Left colon (tissue), 2 donors: ENCODE measurements around the gene ARHGEF35. TPM values are rescaled to one million over a fixed set of nuclear protein-coding genes. Genes with fewer than 3 reads are reported as not detected.
"Not testable (repeated sequence)": the region's sequence is repeated elsewhere in the genome, so short reads cannot be mapped to it uniquely, and the experiment has no call there.

ENCODE experiments used
- ATAC-seq: fragments of 200-7000 bp; cut with Tn5 transposase; one replicate; pipeline ENCODE4 v1.9.1; 2020; ENCODE audit warnings: mild to moderate bottlenecking, moderate library complexity
- DNase-seq, 2 donors: peaks; one replicate each; pipeline ENCODE4 v3.0.0-alpha.2; 2020
- intact Hi-C, 2 donors: fragments of 100-400 bp; cut with DNase I in 1 of 2; cut with micrococcal nuclease in 1 of 2; formaldehyde crosslinking; loops; one replicate each; pipeline versions ENCODE4 v1.11.2 to v1.14.0; 2022; cut with DNase I, micrococcal nuclease
- long read RNA-seq: library from polyadenylated mRNA; unstranded; transcript quantifications from one replicate; pipeline ENCODE4 v2.0.0, GENCODE V29; 2021
- total RNA-seq, 2 donors: library from RNA; stranded (reverse); fragmentation: NEBNext Ultra II Directional; extraction: Animal tissue kit (Norgen Biotek cat#: 25700); gene quantifications; one replicate each; pipeline ENCODE4 v1.2.1, GENCODE V29; 2021
- donor health status: DM: no; HTN: no; CAD: no.
- donor health status: DM: yes; HTN: yes; CAD: no.

ARHGEF35 gene
- total RNA-seq: 10 to 100 TPM; 39.9 to 62.4 TPM
- long read RNA-seq, transcript ARHGEF35-201 (2 exons, 2,431 nt): major isoform, 193 of 211 reads
- long read RNA-seq, partial matches to known transcripts: 0 of 211 reads
- long read RNA-seq, other reads (novel, unspliced or antisense): 18 of 211 reads

DNA sequence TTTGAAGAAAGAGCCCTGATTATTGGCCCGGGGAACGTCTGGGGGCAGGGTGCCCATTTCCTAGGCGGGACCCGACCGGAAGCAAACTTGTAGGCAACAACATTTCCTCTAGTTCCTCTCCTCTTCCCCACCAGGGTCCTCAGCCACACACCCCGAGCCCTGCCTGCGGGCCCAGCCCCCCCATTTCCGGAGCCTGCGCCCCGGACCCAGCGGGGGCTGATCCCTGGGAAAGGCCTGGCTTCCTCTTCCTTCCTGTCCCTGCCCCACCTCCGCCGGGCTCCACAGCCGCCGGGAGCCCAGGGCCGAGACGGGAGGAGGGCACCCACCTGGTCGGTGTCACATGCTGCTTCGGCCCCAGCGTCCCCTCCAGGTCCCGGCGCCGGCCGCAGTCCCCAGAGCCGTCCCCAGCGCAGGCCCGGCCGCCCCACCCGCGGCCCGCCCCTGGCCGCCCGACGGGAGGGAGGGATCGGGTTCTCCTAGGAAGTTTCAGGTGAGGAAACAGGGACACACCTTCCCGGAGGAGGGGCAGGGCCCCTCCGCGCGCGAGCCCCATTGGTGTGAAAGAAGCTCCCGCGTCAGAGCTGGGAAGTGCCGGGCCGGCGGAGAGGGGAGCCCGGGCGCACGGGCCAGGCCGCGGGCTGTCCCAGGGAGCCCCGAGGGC, at the start of gene ARHGEF35:
TSS of gene ARHGEF35 (minus strand) at position 622 of the 661 bp plus-strand sequence. CDS start 7,450 bp downstream, outside the sequence.
- ATAC-seq: peak; percentile 95
- DNase-seq, intact Hi-C loops: not testable (repeated sequence)

DNA sequence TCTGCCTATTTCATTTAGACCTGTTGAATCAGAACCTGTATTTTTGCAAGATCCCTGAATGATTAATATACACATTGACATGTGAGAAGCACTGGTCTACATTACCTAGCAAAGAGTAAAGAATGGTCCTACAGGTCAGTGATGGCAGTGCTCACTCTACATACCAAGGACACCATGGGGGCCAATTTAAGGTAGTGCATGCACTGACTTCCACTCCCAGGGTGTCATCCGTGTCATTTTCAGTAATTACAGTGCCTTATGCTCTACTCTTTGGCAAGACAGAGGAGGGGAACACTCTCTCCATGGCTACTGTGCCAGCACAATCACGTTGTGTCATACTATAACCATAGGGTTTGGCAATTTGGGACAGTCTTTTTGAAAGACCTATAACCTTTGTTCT, 49.7 kb upstream of the ARHGEF35 start:
- ATAC-seq, DNase-seq, intact Hi-C loops: not testable (repeated sequence)

DNA sequence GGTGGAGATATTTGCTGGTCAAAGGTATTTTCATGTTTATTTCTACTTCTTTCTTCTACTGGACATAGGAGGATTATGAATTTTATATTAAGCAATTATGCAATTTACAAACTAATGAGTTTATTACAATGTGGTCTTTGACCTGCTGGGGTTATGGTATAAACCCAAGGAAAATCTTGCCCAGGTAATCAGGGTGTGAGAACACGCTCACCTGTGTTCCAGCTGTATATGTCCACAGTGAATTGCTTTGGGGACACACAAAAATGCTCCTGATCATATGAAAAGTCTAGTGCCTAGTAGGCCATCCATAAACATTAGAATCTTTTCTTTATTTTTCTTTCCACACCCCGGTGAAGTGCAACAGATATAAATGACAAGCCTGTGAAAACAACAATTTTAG, 43.7 kb upstream of the ARHGEF35 start, which contains the start of gene OR2A42:
TSS of gene OR2A42 (minus strand) at position 241 of the 400 bp plus-strand sequence. CDS start 6,762 bp downstream, outside the sequence.
- DNase-seq, intact Hi-C loops, ATAC-seq: not testable (repeated sequence)

DNA sequence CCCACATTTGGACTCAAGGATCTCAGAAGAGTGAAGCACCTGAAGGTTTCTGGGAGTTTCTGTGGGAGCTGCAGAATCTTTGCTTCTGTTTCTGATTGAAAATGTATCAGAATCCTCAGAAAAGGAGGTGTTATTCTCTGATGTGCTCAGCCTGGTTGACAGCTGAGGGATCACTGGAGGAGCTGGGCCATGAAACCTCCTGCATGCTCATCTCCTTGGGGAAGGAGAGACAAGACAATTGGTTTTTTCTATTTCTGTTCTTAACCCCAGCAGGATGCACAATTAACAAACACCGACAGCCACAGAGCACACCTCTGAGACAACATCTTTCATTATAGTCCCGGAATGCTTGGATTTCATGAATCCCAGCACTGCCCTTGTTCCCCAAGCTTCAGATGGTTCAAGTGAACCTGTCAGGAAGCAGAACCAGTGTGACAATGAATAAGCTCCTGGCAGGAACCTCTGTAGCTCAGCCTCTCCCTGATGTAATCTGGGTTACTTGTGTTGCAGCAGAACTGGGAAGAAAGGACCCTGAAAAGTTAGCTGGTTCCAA, 43.0 kb upstream of the ARHGEF35 start:
- intact Hi-C loops, DNase-seq, ATAC-seq: not testable (repeated sequence)

DNA sequence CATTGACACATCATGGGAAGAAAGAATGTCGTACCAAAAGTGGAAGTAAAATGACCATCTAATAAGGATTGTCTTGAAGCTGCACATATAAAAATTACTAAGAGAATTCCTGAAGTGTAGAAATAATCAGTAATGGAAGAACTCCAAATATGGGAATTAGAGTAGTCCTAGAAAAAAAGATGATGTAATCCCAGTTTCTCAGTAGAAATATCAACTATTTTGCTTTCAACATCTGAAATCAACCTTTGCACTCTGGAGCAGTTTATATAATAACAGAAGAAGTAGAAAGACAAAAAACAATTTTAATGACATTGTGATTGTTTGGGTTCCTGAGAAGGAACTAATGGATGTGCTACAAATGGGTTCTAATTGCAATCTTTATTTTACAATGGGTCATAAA, 37.4 kb upstream of the ARHGEF35 start:
- intact Hi-C loops, DNase-seq, ATAC-seq: not testable (repeated sequence)

DNA sequence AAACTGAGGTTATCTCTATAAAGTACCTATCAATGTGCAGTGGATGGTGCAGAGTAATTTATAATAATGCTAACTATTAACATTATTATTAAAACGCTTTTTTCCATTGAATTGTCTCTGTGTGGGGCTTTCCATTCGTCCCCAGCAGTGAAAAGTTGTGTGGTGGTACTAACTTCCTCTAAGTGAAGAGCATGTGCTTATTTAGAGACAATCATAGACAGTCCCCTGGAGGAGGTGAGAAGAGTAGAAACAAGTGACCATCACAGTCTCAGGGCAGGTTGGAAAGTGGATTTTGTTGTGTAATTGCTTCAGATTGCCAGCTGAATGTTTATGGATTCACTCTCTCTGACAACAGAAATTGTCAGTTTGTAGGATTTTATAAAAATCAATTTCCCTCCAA, 35.4 kb upstream of the ARHGEF35 start:
- intact Hi-C loops, DNase-seq: not testable (repeated sequence)

DNA sequence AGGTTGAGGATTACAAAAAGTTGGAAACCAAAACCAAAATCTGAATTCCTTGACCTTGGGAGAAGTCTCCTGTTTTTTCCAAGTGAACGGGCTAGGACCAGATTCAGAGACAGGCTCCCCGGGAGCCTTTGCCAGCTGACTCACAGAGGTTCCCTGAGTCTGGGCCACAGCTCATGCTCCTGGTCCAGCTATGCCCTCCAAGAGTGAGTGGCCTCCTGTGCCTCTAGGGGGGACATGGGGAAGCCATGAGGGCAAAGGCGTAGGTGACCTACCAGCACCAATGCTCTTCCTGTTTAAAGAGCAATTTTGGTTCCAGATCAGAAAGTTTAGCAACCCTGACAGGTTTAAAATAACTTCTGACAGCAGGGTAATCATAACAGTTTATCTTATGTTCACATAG, 33.2 kb upstream of the ARHGEF35 start:
- intact Hi-C loops, ATAC-seq, DNase-seq: not testable (repeated sequence)

More for the DNA sequence above, 35.4 kb upstream of the ARHGEF35 start:
- ATAC-seq: not testable (repeated sequence)

DNA sequence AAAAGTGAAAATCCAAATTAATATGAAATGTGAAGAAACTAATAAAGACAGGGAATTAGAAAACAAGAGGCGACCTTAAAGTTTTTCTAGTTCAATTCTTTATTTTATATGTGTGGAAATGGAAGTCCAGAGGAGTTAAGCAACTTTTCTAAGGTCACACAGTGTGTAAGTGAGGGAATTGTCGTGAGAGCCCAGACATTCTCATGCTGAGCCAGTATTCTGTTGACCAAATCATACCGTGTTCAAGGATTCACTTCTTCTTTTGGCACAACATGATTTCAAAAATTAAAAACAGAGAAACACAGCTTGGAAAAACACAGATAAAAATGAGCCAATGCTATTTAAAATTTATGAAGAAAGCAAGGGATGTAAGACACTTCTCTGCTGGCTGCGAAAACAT, 31.2 kb upstream of the ARHGEF35 start:
- DNase-seq, ATAC-seq, intact Hi-C loops: not testable (repeated sequence)

DNA sequence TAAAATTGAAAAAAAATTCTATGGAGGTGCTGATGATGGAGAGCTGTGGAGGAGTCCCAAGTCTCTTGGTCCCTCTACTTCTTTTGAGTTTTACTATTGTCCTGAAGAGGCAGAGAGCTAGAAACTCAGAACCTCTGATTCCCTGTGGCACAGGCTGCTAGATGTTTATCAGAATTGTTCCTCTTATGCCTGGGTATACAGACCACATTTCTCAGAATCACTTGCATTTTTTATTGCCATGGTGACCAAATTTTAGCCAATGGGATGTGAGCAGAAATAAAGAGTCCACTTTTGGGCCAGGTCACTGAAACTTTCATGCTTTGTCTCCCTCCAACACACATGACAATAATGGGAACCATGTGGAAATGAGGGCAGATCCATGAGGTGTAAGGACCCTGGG, 28.0 kb upstream of the ARHGEF35 start:
- DNase-seq, intact Hi-C loops, ATAC-seq: not testable (repeated sequence)

DNA sequence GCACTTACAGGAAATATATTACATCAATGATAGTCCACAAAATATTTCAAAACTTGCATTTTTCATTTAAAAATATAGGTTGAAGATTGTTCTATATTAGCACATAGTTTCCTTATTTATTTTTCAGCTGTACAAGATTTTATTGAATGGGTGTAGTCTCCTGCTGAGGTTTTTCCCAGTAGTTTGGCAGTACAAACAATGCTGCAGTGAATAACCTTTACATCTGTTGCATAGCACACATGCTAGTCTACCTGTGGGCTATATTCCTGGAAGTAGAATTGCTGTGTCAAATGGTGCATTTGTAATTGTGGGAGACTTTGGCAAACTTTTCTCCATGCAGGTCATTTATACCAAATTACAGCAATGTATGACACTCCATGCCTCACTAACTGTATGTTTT, 24.9 kb upstream of the ARHGEF35 start:
- ATAC-seq: peak; percentile 99
- DNase-seq, intact Hi-C loops: not testable (repeated sequence)

DNA sequence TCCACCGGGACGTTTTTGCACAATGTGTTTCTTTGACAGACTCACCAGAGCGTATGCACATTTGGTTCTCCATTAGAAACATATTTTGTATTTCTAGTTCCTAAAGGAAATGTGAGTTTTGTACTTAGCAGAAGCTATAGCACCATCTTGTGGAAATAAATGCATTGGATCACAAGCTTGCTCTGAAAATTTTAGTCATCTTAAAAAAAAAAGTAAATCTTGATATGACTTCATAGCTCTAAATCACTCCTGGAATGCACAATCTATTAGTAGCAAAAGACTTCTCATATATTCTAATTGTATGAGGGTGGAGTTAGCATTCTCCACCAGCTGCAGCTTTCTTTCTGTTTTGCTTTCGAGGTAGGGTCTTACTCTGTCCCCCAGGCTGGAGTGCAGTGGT, 23.5 kb upstream of the ARHGEF35 start:
- intact Hi-C loops, DNase-seq: not testable (repeated sequence)
- peak; percentile 55 for ATAC-seq

DNA sequence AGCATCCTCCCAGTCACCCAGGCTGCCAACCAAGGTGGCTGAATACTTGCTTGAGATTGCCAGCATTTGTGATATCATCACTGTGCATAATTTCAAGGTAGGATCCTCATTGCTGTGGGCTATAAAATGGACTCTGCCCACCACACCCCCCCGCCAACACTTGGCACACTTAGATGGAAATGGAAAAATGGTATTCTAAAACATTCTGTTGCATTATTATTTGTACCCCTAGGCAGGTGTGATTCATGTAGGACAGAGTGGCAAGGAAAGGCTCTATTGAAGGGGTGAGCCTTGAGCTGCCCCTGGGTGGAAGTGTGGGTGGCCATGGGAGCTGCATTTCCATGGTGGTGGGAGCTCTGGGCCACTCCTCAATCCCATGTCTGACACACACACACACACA, 22.9 kb upstream of the ARHGEF35 start:
- intact Hi-C loops, DNase-seq, ATAC-seq: not testable (repeated sequence)

DNA sequence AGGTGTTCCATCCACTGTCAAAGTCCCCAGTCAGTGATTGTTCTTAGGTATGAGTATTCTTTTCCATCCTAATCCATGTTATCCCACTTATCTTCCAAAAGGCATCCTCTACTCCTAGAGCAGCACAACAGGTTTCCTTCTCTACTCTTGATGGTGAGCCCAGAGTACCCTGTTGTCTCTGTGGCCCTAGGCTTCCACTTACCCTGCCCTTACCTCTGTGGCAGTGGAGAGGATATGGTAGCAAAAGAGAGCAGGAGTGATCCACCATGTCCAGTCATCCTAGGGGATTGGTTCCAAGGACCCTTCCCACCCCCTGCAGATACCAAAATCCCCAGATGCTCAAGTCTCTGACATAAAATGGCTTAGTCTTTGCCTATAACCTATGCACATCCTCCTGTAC, 21.6 kb upstream of the ARHGEF35 start:
- DNase-seq, ATAC-seq, intact Hi-C loops: not testable (repeated sequence)

DNA sequence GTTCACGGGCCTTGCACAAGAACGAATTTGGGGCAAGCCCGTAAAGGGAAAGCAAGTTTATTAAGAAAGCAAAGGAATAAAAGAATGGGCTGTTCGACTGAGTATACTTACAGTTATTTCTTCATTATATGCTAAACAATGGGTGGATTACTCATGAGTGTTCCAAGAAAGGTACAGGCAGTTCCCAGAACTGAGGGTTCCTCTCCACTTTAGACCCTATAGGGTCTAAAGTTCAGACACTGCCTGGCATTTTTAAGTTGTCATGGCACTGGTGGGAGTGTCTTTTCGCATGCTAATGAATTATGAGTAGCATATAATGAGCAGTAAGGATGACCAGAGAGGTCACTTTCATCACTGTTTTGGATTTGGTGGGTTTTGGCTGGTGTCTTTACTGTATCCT, 9.7 kb upstream of the ARHGEF35 start:
- DNase-seq, intact Hi-C loops, ATAC-seq: not testable (repeated sequence)

DNA sequence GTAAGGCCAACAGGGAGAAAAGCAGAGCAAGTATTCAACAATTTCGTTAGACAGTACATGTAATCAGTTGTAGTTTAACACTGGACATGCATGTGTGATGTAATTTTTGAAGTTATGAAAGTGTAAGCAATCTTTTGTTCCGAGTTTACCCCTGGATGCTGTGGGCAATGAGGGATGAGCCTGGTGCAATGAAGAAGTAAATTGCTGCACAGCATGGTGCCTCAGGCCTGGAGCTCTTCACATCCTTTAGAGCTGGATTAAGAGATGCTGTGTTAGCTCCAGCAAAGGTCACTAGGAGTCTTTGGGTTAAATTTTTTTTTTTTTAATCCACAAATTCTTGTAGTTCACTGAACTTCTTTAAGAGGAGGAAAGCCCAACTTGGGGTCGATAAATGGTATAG, 7.5 kb upstream of the ARHGEF35 start:
- ATAC-seq, DNase-seq, intact Hi-C loops: not testable (repeated sequence)

DNA sequence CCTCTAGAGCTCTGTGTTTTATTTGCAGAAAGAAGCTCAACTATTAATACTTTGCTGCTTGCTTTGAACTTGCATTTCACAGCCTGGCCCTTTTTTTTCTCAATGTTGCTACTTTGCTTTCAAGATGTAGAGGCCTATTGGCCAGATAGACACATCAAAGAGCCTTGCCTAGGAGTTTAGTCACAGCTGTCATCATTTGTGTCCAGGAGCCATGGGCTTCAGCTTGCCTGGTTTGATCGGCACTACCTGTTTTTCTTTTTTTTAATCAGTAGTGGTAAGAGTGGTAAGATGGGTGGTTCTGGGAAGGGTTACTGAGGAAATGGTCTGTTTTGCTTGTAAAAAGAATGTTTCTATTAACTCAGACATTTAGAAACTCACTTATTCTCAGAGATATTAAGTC, 6.3 kb upstream of the ARHGEF35 start:
- ATAC-seq, DNase-seq, intact Hi-C loops: not testable (repeated sequence)

DNA sequence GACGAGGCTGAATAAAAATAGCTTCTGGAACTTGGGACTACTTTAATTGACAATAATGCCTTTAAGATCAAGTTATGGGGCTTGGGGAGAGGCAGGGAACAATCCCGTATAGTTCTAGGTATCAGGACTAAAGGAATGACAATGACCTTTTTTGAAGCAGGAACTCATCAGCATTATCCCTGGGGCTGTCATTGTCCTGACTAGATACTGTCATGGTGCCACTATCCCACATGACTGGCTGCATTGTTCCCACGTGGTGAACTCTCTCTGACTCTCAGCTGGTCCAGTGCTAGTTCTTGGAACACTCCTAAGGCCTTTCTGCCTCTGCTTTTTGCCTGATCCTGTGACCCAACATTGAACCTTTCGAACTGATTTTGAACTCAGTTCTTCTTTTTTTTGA, 3.3 kb upstream of the ARHGEF35 start:
- DNase-seq, ATAC-seq, intact Hi-C loops: not testable (repeated sequence)

DNA sequence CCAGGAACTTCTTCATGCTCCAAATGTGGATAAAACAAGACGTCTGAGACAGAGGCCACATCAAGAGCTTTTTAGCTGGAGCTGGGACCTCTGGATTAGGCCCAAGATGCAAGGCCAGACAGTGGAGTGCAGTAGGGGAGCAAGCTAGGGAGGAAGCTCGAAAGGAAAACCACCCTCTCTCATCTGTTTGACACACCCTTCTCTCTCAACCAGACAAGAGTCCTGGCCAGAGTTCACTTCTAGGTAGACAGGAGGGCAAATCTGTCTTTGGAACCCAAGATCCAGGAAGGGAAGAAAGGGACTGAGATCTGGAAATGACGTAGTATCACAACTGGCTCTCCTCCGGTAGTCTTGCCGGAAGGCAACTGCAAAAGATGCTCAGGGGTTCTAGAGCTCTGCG, 1.2 kb downstream of the ARHGEF35 start:
- intact Hi-C loops, DNase-seq: not testable (repeated sequence)
- ATAC-seq: peak; percentile 74

DNA sequence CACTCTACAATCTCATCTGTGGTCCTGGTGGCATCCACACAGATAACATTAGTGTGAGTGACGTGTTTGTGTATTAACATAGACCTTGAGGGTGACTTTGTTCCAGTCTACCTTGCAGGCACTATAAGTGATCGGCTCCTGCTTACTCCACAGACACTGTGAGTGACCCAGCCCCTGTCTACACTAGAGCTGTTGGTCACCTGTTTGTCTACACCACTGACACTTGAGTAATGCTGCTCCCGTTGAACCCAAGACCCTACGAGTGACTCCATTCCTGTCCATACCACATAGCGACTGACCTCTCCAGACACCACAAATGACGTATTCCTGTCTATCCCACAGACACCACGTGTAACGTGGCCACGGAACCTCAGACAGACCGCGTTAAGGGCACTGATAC, 1.9 kb downstream of the ARHGEF35 start:
- intact Hi-C loops, ATAC-seq: not testable (repeated sequence)

More for the DNA sequence above, 1.9 kb downstream of the ARHGEF35 start:
- not testable (repeated sequence) for DNase-seq
